ENCODE results near the gene GGPS1.
"Not testable (repeated sequence)": the region's sequence is repeated elsewhere in the genome, so short reads cannot be mapped to it uniquely, and the experiment has no call there.

GGPS1 gene

DNA sequence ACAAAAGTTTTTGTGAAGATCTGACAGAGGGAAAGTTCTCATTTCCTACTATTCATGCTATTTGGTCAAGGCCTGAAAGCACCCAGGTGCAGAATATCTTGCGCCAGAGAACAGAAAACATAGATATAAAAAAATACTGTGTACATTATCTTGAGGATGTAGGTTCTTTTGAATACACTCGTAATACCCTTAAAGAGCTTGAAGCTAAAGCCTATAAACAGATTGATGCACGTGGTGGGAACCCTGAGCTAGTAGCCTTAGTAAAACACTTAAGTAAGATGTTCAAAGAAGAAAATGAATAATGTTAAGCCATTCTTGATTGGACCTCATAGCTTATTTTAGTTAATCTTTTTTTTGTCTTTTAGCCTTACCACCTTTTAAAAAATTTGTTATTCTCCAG lies 14.1 kb downstream of the GGPS1 start:
- DNase-seq = no peak

DNA sequence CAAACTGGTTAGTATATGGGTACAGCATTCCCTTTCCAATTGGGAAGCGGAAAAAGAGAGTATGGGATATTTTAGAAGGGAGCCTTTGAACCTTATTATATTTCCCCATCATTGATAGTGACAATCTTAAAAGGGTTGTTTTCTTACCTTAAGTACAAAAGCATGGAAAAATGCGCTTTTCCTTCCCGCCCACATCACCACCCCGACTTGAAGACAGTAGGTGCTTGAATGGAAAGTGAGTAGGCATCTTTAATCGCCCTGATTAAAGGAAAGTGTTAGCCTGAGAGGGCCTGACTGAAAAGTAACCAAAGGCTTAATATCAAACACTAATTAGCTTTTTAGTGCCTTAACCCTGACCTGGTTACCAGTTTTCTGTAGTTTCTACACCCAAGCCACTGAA lies 15.4 kb downstream of the GGPS1 start:
- DNase-seq = no peak

DNA sequence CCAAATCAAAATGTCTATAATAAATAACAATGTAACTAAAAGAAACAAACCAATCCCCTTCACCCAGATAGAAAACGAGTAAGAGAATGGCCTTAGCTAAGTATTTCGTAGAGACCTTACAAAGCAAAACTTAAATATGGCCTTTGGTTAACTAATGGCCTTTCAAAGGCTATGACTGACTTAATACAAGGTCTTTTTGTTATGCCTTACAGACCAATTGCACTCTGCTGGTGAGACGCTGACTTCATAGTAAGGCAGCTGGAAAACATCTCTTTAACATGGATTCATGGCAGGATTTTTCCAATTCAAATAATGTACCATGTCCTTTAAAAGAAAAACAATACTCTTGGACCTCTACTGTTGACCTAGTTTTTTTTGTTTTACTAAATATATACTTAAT lies 23.1 kb downstream of the GGPS1 start:
- DNase-seq = no peak

DNA sequence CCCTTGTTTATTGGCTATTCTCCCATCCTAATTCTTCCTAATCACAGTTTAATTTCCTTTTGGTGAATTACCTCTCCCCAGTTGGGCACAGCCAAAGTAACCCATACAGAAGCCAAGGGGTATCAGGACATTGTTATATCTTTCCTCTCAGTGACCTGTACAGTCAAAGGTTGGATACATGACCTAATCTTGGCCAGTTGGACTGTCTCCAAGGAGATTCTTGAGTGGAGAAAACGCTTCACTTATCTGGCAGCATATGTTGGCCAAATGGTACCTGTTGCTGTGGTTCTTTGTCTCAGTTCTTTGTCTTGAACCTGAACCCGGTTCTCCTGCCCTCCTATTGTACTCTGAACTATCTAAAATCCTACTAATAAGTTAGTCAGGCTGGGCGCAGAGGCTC lies 23.5 kb downstream of the GGPS1 start:
- no peak for DNase-seq

DNA sequence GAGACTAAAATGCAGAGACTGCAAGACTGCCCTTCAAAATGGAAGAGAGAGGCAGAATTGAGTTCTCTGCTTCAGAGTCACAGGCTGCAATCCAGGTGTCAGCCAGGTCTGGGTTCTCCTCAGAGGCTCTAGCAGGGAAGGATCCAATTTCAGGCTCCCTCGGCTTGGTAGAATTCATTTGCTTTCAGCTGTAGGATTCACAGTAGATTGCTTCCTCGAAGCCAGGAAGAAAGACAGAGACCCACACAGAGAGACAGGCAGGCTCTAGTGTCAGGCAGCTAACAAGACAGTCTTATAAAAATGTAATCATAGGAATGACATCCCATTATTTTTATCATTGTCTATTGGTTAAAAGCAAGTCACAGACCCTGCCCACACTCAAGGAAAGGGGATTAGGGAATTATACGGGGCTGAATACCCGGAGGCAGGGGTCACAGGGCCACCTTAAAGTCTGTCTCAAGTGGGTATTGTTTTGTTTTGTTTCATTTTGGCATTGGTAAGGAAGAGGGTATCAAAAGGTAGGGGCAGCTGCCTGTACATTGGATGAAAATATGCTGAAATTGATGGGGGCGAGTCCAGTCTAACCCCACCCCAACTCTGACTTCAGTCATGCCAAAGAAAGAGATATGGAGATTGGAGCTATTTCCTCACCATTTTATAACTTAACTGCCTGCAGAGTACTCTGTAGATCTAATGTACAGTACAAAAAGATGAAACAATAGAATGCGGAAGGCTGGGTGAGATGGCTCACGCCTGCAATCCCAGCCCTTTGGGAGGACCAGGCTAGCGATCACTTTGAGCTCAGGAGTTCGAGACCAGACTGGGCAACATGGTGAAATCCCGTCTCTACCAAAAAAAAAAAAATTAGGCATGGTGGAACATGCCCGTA lies 29.4 kb downstream of the GGPS1 start:
- DNase-seq = no peak

DNA sequence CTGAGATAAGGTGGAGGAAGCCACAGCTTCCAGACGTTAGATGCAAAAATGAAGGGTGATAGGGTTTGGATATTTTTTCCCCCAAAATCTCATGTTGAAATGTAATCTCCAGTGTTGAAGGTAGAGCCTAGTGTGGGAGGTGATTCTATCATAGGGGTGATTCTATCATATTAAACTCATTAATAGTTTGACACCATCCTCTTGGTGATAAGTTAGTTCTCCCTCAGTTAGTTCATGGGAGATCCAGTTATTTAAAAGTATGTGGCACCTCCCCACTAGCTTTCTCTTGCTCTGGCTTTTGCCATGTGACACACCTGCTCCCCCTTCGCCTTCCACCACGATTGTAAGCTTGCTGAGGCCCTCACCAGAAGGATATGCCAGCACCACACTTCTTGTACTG lies 30.5 kb downstream of the GGPS1 start:
- no peak for DNase-seq

DNA sequence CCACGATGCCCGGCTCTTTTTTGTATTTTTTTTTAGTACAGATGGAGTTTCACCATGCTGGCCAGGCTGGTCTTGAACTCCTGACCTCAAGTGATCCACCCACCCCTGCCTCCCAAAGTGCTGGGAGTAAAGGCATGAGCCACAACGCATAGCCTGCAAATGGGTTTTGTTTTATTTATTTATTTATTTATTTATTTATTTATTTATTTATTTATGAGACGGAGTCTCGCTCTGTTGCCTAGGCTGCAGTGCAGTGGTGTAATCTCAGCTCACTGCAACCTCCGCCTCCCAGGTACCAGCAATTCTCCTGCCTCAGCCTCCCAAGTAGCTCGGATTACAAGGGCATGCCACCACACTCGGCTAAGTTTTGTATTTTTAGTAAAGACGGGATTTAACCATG lies 35.8 kb downstream of the GGPS1 start:
- not testable (repeated sequence) for DNase-seq

DNA sequence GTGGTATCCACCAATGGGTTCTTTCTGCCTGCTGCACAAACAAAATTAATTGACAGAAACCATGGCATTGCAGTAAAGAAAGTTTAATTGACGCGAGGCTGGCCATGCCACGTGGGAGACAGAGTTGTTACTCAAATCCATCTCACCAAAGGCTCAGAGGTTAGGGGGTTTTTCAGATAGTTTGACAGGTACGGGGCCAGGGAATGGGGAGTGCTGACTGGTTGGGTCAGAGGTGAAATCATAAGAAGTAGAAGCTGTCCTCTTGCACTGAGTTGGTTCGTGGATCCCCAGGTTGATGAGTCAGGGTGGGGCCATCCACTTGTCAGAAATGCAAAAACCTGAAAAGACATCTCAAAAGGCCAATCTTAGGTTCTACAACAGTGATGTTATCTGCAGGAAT lies 37.9 kb downstream of the GGPS1 start:
- DNase-seq = peak; percentile 44 to 54

- peak; percentile 93 to 94 for DNase-seq
These were observed 38.9 kb downstream of the GGPS1 start, which contains the start of gene TBCE for GRCh38 chr1:235367000-235367908. TBCE (plus strand) TSS chr1:235367427; CDS start chr1:235380050, 12,623 bp downstream.

DNA sequence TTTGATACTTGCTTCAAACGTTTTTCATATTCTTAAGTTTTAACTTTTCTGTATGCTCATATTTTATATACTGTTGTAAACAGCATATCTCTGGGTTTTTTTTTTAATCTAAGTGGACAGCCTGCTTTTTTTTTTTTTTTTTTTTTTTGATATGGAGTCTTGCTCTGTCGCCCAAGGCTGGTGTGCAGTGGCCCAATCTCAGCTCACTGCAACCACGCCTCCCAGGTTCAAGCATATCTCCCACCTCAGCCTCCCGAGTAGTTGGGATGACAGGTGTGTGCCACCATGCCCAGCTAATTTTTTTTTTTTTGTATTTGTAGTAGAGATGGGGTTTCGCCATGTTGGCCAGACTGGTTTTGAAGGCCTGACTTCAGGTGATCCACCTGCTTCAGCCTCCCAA lies 40.1 kb downstream of the GGPS1 start:
- DNase-seq = no peak

DNA sequence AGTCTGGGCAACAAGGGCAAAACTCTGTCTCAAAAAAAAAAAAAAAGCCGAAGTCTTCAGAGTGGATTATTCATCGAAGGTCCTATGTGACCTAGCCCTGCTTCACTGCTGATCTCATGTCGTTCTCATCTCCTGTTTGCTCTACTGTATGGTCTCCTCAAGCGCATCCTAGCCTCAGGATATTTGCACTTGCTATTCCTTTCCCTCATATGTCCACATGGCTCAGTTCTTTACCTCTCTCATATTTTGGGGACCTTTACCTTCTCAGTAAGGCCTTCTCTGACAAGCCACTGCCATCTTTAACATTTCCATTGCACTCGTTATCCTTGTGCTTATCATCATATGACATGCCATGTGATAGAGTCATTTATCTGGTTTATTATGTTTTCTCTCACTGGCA lies 41.4 kb downstream of the GGPS1 start:
- no peak for DNase-seq

GRCh38 chr1:235375919-235376605 lies 47.7 kb downstream of the GGPS1 start:
- DNase-seq = no peak

GRCh38 chr1:235378134-235378735 lies 49.9 kb downstream of the GGPS1 start:
- DNase-seq = not testable (repeated sequence)

- not testable (repeated sequence) for DNase-seq
These were observed 53.8 kb downstream of the GGPS1 start for GRCh38 chr1:235381955-235382739.

DNA sequence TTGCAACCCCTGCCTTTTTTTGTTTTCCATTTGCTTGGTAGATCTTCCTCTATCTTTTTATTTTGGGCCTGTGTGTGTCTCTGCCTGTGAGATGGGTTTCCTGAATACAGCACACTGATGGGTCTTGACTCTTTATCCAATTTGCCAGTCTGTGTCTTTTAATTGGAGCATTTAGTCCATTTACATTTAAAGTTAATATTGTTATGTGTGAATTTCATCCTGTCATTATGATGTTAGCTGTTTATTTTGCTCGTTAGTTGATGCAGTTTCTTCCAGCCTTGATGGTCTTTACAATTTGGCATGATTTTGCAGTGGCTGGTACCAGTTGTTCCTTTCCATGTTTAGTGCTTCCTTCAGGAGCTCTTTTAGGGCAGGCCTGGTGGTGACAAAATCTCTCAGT lies 57.3 kb downstream of the GGPS1 start:
- not testable (repeated sequence) for DNase-seq

GRCh38 chr1:235391874-235392273 lies 63.5 kb downstream of the GGPS1 start:
- DNase-seq = no peak

Data from activated T-cell treated with anti-CD3 and anti-CD28 coated beads, Interleukin-2, amount 50 U/mL, for 48 hours (primary cell).